SH-SY5Y (cell line): Measurements from ENCODE around the gene PLEKHA6.

ENCODE experiments used
- GATA2 ChIP-seq: IDR thresholded peaks from 2 replicates; pipeline ENCODE4 v1.6.1; 2011; ENCODE audit warnings: mild to moderate bottlenecking, low read depth, low read length
- GATA3 ChIP-seq: IDR thresholded peaks from 2 replicates; pipeline ENCODE4 v1.6.1; 2011; ENCODE audit warnings: low read depth, mild to moderate bottlenecking, low read length, moderate library complexity

DNA sequence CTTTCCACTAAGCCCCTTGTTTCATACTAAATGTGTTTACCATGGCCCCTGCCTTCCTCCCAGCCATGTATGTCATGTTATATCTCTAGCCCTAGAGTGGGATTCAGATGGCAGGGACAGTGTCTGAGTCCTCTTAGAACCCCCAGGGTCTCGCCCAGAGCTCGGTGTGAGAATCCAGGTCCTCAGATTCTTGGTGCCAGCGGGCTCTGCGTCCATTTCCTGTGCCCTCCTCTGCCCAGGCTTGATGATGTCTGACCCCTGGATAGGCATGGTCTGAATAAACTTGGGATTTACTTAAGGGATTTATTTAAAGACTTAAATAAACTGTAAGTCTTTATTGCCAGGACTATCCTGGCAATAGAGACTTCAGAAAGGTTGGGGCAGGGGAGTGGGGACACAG, 157.2 kb downstream of the PLEKHA6 start:
- TF ChIP-seq GATA2 (no peak), GATA3 (no peak)
